ENCODE data around the gene HEATR3. TPM values are rescaled to one million over a fixed set of nuclear protein-coding genes. Genes with fewer than 3 reads are reported as not detected.

HEATR3 gene
- total and polyA plus RNA-seq, 2 of the 8 experiments (the other 6 are each of a cell fraction or from before 2014, with no cell fraction given): 13.0 to 29.2 TPM

GRCh38 chr16:50043358-50043757 is 22.4 kb upstream of the HEATR3 start:
- ChIA-PET POLR2A (ENCODE audit: partially characterized antibody) (no interaction called here), CTCF (ENCODE audit: partially characterized antibody) (interaction anchor here (1.2 kb wide), 1 partner anchor 19 kb away, joined by 4 read pairs; the partner anchor contains the start of gene CNEP1R1)
- Histone ChIP-seq H3K27me3 (replicated peaks in 1 of 4; ENCODE audit: control insufficient read depth in 3 of 4, extremely low read depth in 1 of 4, insufficient read depth in 3 of 4, low read length in 3 of 4) (no peaks in the 10 kb centered on the region; a peak in 1 of 7 replicates), H2BK15ac (ENCODE audit: low read length) (no peak overlapping the region), H3K9me3 (ENCODE audit: insufficient read depth in 2 of 2, low read depth in 1 of 2, low read length in 1 of 2) (no peaks in the 10 kb centered on the region), H2BK120ac (replicated peaks; ENCODE audit: low read depth, low read length) (no peak overlapping the region), H2AFZ (ENCODE audit: low read length) (no peak overlapping the region), H4K20me1 (replicated peaks in 1 of 2; ENCODE audit: control insufficient read depth in 1 of 2, insufficient read depth in 2 of 2, low read length in 2 of 2) (peaks cover 0 to 1% of the 10 kb centered on the region in 2 experiments), H3K36me3 (ENCODE audit: control insufficient read depth in 2 of 4, insufficient read depth in 4 of 4, low read length in 3 of 4) (no peaks in the 10 kb centered on the region), H2BK5ac (ENCODE audit: low read depth, low read length) (no peak overlapping the region), H3K23ac (ENCODE audit: insufficient read length) (no peak overlapping the region), H3K14ac (ENCODE audit: insufficient read length) (no peak overlapping the region), H3K27ac (ENCODE audit: low read depth, low read length) (no peak overlapping the region), H3K79me1 (ENCODE audit: low read depth, low read length) (no peaks in the 10 kb centered on the region), H3K4me3 (ENCODE audit: extremely low read depth in 1 of 4, insufficient read depth in 2 of 4, low read depth in 3 of 4, low read length in 4 of 4) (no peak overlapping the region), H3K4me2 (ENCODE audit: insufficient read depth in 1 of 2, low read depth in 2 of 2, low read length in 2 of 2) (no peak overlapping the region), H3K9ac (replicated peaks in 1 of 4; ENCODE audit: extremely low read depth in 1 of 4, low read depth in 3 of 4, low read length in 3 of 4) (no peak overlapping the region), H2BK12ac (ENCODE audit: low read depth, low read length) (no peak overlapping the region), H3K4me1 (replicated peaks in 1 of 4; ENCODE audit: control insufficient read depth in 3 of 4, insufficient read depth in 4 of 4, low read length in 3 of 4) (peaks cover 0 to 3% (median 0%) of the 10 kb centered on the region in 4 experiments; a peak in 1 of 7 replicates), H3K79me2 (ENCODE audit: control insufficient read depth in 1 of 2, insufficient read depth in 2 of 2, low read length in 2 of 2) (no peaks in the 10 kb centered on the region), H3K4ac (replicated peaks; ENCODE audit: insufficient read length, low read depth, low read length) (no peak overlapping the region), H4K8ac (ENCODE audit: extremely low read depth, insufficient read depth, low read length) (no peak overlapping the region), H4K91ac (replicated peaks; ENCODE audit: insufficient read length, low read length) (no peak overlapping the region), H2BK20ac (ENCODE audit: low read length) (no peak overlapping the region), H4K5ac (ENCODE audit: insufficient read length, low read depth, low read length) (no peak overlapping the region), H3K23me2 (ENCODE audit: low read depth, low read length) (no peaks in the 10 kb centered on the region), H2AK5ac (ENCODE audit: low read depth, low read length) (no peak overlapping the region), H3K56ac (replicated peaks; ENCODE audit: insufficient read length, low read depth, low read length) (no peak overlapping the region), H3K18ac (ENCODE audit: extremely low read depth, low read length) (no peak overlapping the region)
- no peak for TF ChIP-seq TCF12 (IDR thresholded peaks at IDR 0.05; ENCODE audit: low read depth, low read length)
- no peak for TF ChIP-seq NRF1 (IDR thresholded peaks at IDR 0.05; ENCODE audit: low read depth, low read length)
- FAIRE-seq (no peak), DNase-seq (ENCODE audit: low read depth in 1 of 2, low spot score in 2 of 2) (no peak)
- WGBS, 2 experiments (ENCODE audit: extremely low coverage in 1 of 2, insufficient coverage in 1 of 2, insufficient read length in 1 of 2, insufficient replicate concordance in 2 of 2, low coverage in 1 of 2, low lambda C conversion rate in 2 of 2, missing lambda C conversion rate in 1 of 2): 89% methylated on average over 5 of the region's 5 CpGs; no CpG with 5 or more reads in 1 of the 2 experiments
